ENCODE results near the gene PRDM13.
"Not testable (repeated sequence)": the region's sequence is repeated elsewhere in the genome, so short reads cannot be mapped to it uniquely, and the experiment has no call there.

Gene PRDM13

GRCh38 chr6:99638358-99638757, 31.7 kb downstream of the PRDM13 start:
- DNase-seq = not testable (repeated sequence)

GRCh38 chr6:99641270-99641669, 34.6 kb downstream of the PRDM13 start:
- no peak for DNase-seq

- no peak for DNase-seq
Observed at GRCh38 chr6:99645986-99646385, 39.4 kb downstream of the PRDM13 start.

- not testable (repeated sequence) for DNase-seq
Observed at GRCh38 chr6:99650091-99650571, 43.5 kb downstream of the PRDM13 start.

- DNase-seq = no peak
Observed at GRCh38 chr6:99660206-99660605, 53.6 kb downstream of the PRDM13 start.

GRCh38 chr6:99661870-99662269, 55.2 kb downstream of the PRDM13 start:
- DNase-seq = no peak

GRCh38 chr6:99662616-99663015, 56.0 kb downstream of the PRDM13 start:
- no peak for DNase-seq
